Measurements from ENCODE around the gene OR2L13.

Gene OR2L13

GRCh38 chr1:248136811-248137210, 41.8 kb downstream of the OR2L13 start:
- TF ChIP-seq CTCF (IDR thresholded peaks at IDR 0.05; ENCODE audit: low read depth, low read length, poor library complexity, severe bottlenecking) = no peak
- no peak for TF ChIP-seq EZH2phosphoT487 (IDR thresholded peaks at IDR 0.05; ENCODE audit: borderline replicate concordance, low read length)
- Histone ChIP-seq H4K20me1 (ENCODE audit: control insufficient read depth, insufficient read depth, low read depth, low read length) (no peaks in the 10 kb centered on the region), H3K36me3 (ENCODE audit: control insufficient read depth, low read length) (no peaks in the 10 kb centered on the region), H3K4me2 (ENCODE audit: low read length) (no peak overlapping the region), H3K27ac (ENCODE audit: low read depth, low read length) (no peak overlapping the region), H3K9me2 (replicated peaks; ENCODE audit: control insufficient read depth, low read length) (no peaks in the 10 kb centered on the region), H3K27me3 (ENCODE audit: control insufficient read depth, low read length) (no peaks in the 10 kb centered on the region), H3F3A (ENCODE audit: control insufficient read depth, insufficient read depth) (no peaks in the 10 kb centered on the region), H3K4me3 (ENCODE audit: low read length) (no peak overlapping the region), H3K9me3 (ENCODE audit: control insufficient read depth, insufficient read depth, low read length) (no peaks in the 10 kb centered on the region), H3K4me1 (ENCODE audit: control insufficient read depth, low read length) (no peaks in the 10 kb centered on the region), H3K79me2 (ENCODE audit: control insufficient read depth, low read length) (no peaks in the 10 kb centered on the region)

- Histone ChIP-seq H4K20me1 (ENCODE audit: control insufficient read depth, insufficient read depth, low read depth, low read length) (no peaks in the 10 kb centered on the region), H3F3A (ENCODE audit: control insufficient read depth, insufficient read depth) (no peaks in the 10 kb centered on the region), H3K4me2 (ENCODE audit: low read length) (no peak overlapping the region), H3K79me2 (ENCODE audit: control insufficient read depth, low read length) (no peaks in the 10 kb centered on the region), H3K36me3 (ENCODE audit: control insufficient read depth, low read length) (no peaks in the 10 kb centered on the region), H3K9me2 (replicated peaks; ENCODE audit: control insufficient read depth, low read length) (no peaks in the 10 kb centered on the region), H3K4me1 (ENCODE audit: control insufficient read depth, low read length) (no peaks in the 10 kb centered on the region), H3K27me3 (ENCODE audit: control insufficient read depth, low read length) (no peaks in the 10 kb centered on the region), H3K9me3 (ENCODE audit: control insufficient read depth, insufficient read depth, low read length) (no peaks in the 10 kb centered on the region), H3K4me3 (ENCODE audit: low read length) (no peak overlapping the region), H3K27ac (ENCODE audit: low read depth, low read length) (no peak overlapping the region)
- no peak for TF ChIP-seq CTCF (IDR thresholded peaks at IDR 0.05; ENCODE audit: low read depth, low read length, poor library complexity, severe bottlenecking)
- no peak for TF ChIP-seq EZH2phosphoT487 (IDR thresholded peaks at IDR 0.05; ENCODE audit: borderline replicate concordance, low read length)
Observed at GRCh38 chr1:248140846-248141245, 45.9 kb downstream of the OR2L13 start.

- Histone ChIP-seq H3K4me3 (ENCODE audit: low read length) (no peak overlapping the region), H3K27ac (ENCODE audit: low read depth, low read length) (no peak overlapping the region), H3F3A (ENCODE audit: control insufficient read depth, insufficient read depth) (no peaks in the 10 kb centered on the region), H3K4me2 (ENCODE audit: low read length) (no peak overlapping the region), H4K20me1 (ENCODE audit: control insufficient read depth, insufficient read depth, low read depth, low read length) (no peaks in the 10 kb centered on the region), H3K9me2 (replicated peaks; ENCODE audit: control insufficient read depth, low read length) (no peaks in the 10 kb centered on the region), H3K36me3 (ENCODE audit: control insufficient read depth, low read length) (no peaks in the 10 kb centered on the region), H3K27me3 (ENCODE audit: control insufficient read depth, low read length) (no peaks in the 10 kb centered on the region), H3K9me3 (ENCODE audit: control insufficient read depth, insufficient read depth, low read length) (no peaks in the 10 kb centered on the region), H3K79me2 (ENCODE audit: control insufficient read depth, low read length) (no peaks in the 10 kb centered on the region), H3K4me1 (ENCODE audit: control insufficient read depth, low read length) (no peaks in the 10 kb centered on the region)
- TF ChIP-seq CTCF (IDR thresholded peaks at IDR 0.05; ENCODE audit: low read depth, low read length, poor library complexity, severe bottlenecking) = no peak
- no peak for TF ChIP-seq EZH2phosphoT487 (IDR thresholded peaks at IDR 0.05; ENCODE audit: borderline replicate concordance, low read length)
Observed at GRCh38 chr1:248143311-248143710, 48.3 kb downstream of the OR2L13 start.
